ENCODE data around the gene TMEM97. TPM values are rescaled to one million over a fixed set of nuclear protein-coding genes. Genes with fewer than 3 reads are reported as not detected.

The TMEM97 gene
- total RNA-seq, 2 experiments from 2014 or later: 2.6 to 3.7 TPM

DNA sequence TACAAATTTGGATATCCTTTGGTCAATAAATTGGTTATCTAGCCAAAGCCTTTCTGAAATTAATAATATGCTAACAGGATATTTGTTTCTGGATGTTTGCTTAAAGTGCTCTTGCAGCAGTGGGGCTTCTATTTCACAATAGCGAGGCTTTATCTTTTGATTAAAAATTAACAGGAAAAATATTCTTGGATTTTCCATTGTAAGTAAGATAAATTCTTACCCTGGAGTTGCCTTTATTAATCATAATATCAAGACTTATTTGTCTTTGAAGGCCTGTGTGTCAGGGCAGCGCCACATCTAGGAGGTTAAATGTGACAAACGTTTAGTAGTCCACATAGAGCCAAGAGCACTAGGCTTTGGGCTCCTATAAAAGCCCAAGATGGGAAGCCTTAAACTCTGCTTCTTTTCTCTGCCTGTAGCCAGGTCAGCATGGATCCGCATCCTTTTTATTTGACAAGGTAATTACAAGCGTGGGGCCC lies 5.3 kb downstream of the TMEM97 start:
- Histone ChIP-seq H3K27me3 (ENCODE audit: control insufficient read depth in 1 of 2, insufficient read depth in 2 of 2, low read length in 2 of 2) (no peaks in the 10 kb centered on the region), H3K9me3 (ENCODE audit: control insufficient read depth in 1 of 2, insufficient read depth in 1 of 2, low read length in 2 of 2) (no peaks in the 10 kb centered on the region), H3K4me1 (ENCODE audit: insufficient read depth, low read length) (peaks cover 6% of the 10 kb centered on the region), H3K4me3 (ENCODE audit: low read length) (no peak overlapping the region), H3K36me3 (ENCODE audit: insufficient read depth, low read length) (peaks cover 17% of the 10 kb centered on the region), H3K27ac (ENCODE audit: low read depth in 1 of 2, low read length in 2 of 2) (no peak overlapping the region)
- peaks cover 10% of the 10 kb centered on the region for H3K4me1 Mint-ChIP-seq (ENCODE audit: low read depth)
- ChIA-PET CTCF (no interaction called here), POLR2A (no interaction called here)
- peaks cover 32% of the 10 kb centered on the region for H3K36me3 Mint-ChIP-seq (ENCODE audit: low read depth)
- H3K27ac Mint-ChIP-seq: no peak overlapping the region
- no peak for DNase-seq
- intact Hi-C loops (cut with DNase I, micrococcal nuclease): no loop called here
- TF ChIP-seq CTCF (IDR thresholded peaks at IDR 0.05): no peak
- no peak for ATAC-seq (ENCODE audit: poor library complexity)
- H3K9me3 Mint-ChIP-seq: no peaks in the 10 kb centered on the region
- H3K27me3 Mint-ChIP-seq: no peaks in the 10 kb centered on the region
- H3K4me3 Mint-ChIP-seq: no peak overlapping the region

- Histone ChIP-seq H3K27me3 (ENCODE audit: control insufficient read depth in 1 of 2, insufficient read depth in 2 of 2, low read length in 2 of 2) (no peaks in the 10 kb centered on the region), H3K4me1 (ENCODE audit: insufficient read depth, low read length) (peaks cover 2% of the 10 kb centered on the region), H3K36me3 (ENCODE audit: insufficient read depth, low read length) (peaks cover 20% of the 10 kb centered on the region), H3K4me3 (ENCODE audit: low read length) (no peak overlapping the region), H3K27ac (ENCODE audit: low read depth in 1 of 2, low read length in 2 of 2) (no peak overlapping the region), H3K9me3 (ENCODE audit: control insufficient read depth in 1 of 2, insufficient read depth in 1 of 2, low read length in 2 of 2) (no peaks in the 10 kb centered on the region)
- Mint-ChIP-seq H3K36me3 (ENCODE audit: low read depth) (peaks cover 35% of the 10 kb centered on the region), H3K27me3 (no peaks in the 10 kb centered on the region), H3K27ac (no peak overlapping the region), H3K4me3 (no peak overlapping the region), H3K4me1 (ENCODE audit: low read depth) (peaks cover 5% of the 10 kb centered on the region), H3K9me3 (no peaks in the 10 kb centered on the region)
- ATAC-seq (ENCODE audit: poor library complexity): no peak
- ChIA-PET CTCF (interaction anchor here (0.7 kb wide), 1 partner anchor 73 kb away, joined by 3 read pairs; no protein-coding TSS in a partner anchor), POLR2A (interaction anchor here (1.8 kb wide), 1 partner anchor 11 kb away, joined by 7 read pairs; the partner anchor contains the start of genes IFT20 and TNFAIP1)
- TF ChIP-seq CTCF (IDR thresholded peaks at IDR 0.05): no peak
- intact Hi-C loops (cut with DNase I, micrococcal nuclease): no loop called here
- no peak for DNase-seq
Measured at GRCh38 chr17:28324781-28325180, 5.8 kb downstream of the TMEM97 start.

DNA sequence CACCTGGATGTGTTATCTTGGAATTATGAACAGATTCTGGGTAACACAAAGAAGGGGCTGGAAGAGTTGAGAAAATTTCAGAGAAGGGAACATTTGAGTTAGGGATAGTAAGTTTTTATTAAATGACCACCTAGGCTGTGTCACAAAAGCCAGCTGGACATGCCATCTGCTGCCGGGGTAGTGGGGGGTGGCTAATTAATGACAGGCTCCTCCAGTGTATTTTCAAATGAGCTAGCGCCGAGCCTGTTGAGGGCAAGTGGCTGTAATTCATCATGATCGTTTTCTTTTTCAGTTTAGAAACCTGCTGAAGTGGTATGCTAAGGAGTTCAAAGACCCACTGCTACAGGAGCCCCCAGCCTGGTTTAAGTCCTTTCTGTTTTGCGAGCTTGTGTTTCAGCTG lies 6.2 kb downstream of the TMEM97 start:
- no peak for ATAC-seq (ENCODE audit: poor library complexity)
- POLR2A ChIA-PET: interaction anchor here (1.8 kb wide), 1 partner anchor 10 kb away, joined by 7 read pairs; the partner anchor contains the start of genes IFT20 and TNFAIP1
- H3K4me1 Mint-ChIP-seq (ENCODE audit: low read depth): peaks cover under 1% of the 10 kb centered on the region
- H3K36me3 Mint-ChIP-seq (ENCODE audit: low read depth): peaks cover 35% of the 10 kb centered on the region
- H3K27me3 ChIP-seq (ENCODE audit: control insufficient read depth in 1 of 2, insufficient read depth in 2 of 2, low read length in 2 of 2): no peaks in the 10 kb centered on the region
- H3K4me1 ChIP-seq (ENCODE audit: insufficient read depth, low read length): no peaks in the 10 kb centered on the region
- no peak overlapping the region for H3K27ac Mint-ChIP-seq
- H3K4me3 Mint-ChIP-seq: no peak overlapping the region
- intact Hi-C loops (cut with DNase I, micrococcal nuclease): no loop called here
- peaks cover 20% of the 10 kb centered on the region for H3K36me3 ChIP-seq (ENCODE audit: insufficient read depth, low read length)
- H3K27me3 Mint-ChIP-seq: no peaks in the 10 kb centered on the region
- H3K9me3 ChIP-seq (ENCODE audit: control insufficient read depth in 1 of 2, insufficient read depth in 1 of 2, low read length in 2 of 2): no peaks in the 10 kb centered on the region
- no peak overlapping the region for H3K27ac ChIP-seq (ENCODE audit: low read depth in 1 of 2, low read length in 2 of 2)
- CTCF ChIA-PET: interaction anchor here (0.7 kb wide), 1 partner anchor 73 kb away, joined by 3 read pairs; no protein-coding TSS in a partner anchor
- no peak overlapping the region for H3K4me3 ChIP-seq (ENCODE audit: low read length)
- no peak for TF ChIP-seq CTCF (IDR thresholded peaks at IDR 0.05)
- no peak for DNase-seq
- no peaks in the 10 kb centered on the region for H3K9me3 Mint-ChIP-seq

Measured in CD4-positive, alpha-beta T cell (primary cell).